ENCODE results near the gene TMEFF2. TPM values are rescaled to one million over a fixed set of nuclear protein-coding genes. Genes with fewer than 3 reads are reported as not detected.
"Not testable (repeated sequence)": the region's sequence is repeated elsewhere in the genome, so short reads cannot be mapped to it uniquely, and the experiment has no call there.

TMEFF2 gene
- total and polyA plus RNA-seq, 10 donors, result not detected

DNA sequence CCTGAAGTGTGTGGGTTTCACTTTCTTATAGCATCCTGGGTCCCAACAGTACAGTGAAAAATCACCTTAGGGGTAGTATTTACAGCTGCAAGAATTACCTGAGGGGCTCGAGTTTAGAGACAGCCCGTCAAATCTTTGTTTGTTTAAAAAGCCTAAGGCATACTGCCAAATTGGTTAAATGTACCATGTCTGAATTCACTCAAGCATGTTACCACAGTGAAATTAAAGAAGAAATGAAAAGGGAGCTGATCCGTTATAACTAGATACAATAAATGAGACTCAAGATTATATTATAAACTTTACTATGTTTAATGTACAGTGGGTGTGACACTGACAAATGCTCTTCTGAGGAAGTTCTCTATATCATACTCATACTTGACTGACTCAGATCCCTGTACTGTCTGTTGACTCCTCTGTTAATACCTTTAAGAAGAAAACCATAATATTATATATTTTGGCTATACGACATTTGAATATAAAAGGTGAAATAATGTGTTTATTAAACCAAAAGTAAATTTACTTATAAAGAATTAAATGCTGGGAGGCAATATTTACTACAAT is 107.3 kb downstream of the TMEFF2 start:
- no peaks in the 10 kb centered on the region for H3K9me3 ChIP-seq
- 34 to 57% (median 43%) methylated on average over 4 of the region's 4 CpGs for WGBS, 5 donors
- TF ChIP-seq, protein P1, sequence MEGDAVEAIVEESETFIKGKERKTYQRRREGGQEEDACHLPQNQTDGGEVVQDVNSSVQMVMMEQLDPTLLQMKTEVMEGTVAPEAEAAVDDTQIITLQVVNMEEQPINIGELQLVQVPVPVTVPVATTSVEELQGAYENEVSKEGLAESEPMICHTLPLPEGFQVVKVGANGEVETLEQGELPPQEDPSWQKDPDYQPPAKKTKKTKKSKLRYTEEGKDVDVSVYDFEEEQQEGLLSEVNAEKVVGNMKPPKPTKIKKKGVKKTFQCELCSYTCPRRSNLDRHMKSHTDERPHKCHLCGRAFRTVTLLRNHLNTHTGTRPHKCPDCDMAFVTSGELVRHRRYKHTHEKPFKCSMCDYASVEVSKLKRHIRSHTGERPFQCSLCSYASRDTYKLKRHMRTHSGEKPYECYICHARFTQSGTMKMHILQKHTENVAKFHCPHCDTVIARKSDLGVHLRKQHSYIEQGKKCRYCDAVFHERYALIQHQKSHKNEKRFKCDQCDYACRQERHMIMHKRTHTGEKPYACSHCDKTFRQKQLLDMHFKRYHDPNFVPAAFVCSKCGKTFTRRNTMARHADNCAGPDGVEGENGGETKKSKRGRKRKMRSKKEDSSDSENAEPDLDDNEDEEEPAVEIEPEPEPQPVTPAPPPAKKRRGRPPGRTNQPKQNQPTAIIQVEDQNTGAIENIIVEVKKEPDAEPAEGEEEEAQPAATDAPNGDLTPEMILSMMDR (IDR thresholded peaks at IDR 0.05 in 8 of 11, conservative IDR thresholded peaks at IDR 0.05 in 3 of 11), result no peak
- TF ChIP-seq POLR2AphosphoS5 (IDR thresholded peaks at IDR 0.05), result no peak
- no peak for TF ChIP-seq POLR2A (IDR thresholded peaks at IDR 0.05)
- no peaks in the 10 kb centered on the region for H3K36me3 ChIP-seq
- no peak for DNase-seq
- H3K4me1 ChIP-seq, result no peaks in the 10 kb centered on the region
- intact Hi-C loops (cut with DNase I; ENCODE audit: low total_unique reads), result no loop called here
- no peak overlapping the region for H3K27ac ChIP-seq
- H3K27me3 ChIP-seq (replicated peaks in 1 of 7), result no peaks in the 10 kb centered on the region
- H3K4me3 ChIP-seq, result no peak overlapping the region

DNA sequence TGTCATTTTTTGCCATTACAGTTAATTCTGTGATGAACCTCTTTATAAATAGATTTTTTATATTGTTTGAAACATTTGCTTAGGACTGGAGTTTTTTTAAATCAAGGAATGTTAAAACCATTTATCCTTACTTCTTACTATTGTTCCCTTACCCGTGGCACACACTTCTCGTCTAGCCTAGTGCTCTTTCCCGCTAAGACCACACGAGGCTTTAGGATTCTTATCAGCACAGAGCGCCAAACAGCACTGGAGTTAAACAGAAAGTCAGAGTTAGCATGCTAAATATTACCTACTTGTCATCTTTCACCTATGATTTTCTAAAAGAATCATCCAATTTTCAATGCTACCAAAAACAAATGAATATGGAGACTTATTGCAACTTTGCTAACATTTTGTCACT is 112.6 kb downstream of the TMEFF2 start:
- Histone ChIP-seq H3K4me1 (no peaks in the 10 kb centered on the region), H3K27ac (no peak overlapping the region), H3K9me3 (peaks cover 0 to 4% (median 0%) of the 10 kb centered on the region in 8 donors), H3K4me3 (no peak overlapping the region), H3K27me3 (replicated peaks in 1 of 7) (no peaks in the 10 kb centered on the region), H3K36me3 (no peaks in the 10 kb centered on the region)
- WGBS, 5 donors, result 70 to 95% (median 78%) methylated on average over 5 of the region's 5 CpGs
- intact Hi-C loops (cut with DNase I; ENCODE audit: low total_unique reads), result no loop called here
- DNase-seq, result no peak
- no peak for TF ChIP-seq POLR2A (IDR thresholded peaks at IDR 0.05)
- TF ChIP-seq, protein P1 (IDR thresholded peaks at IDR 0.05 in 8 of 11, conservative IDR thresholded peaks at IDR 0.05 in 3 of 11), result no peak
- TF ChIP-seq POLR2AphosphoS5 (IDR thresholded peaks at IDR 0.05), result no peak

DNA sequence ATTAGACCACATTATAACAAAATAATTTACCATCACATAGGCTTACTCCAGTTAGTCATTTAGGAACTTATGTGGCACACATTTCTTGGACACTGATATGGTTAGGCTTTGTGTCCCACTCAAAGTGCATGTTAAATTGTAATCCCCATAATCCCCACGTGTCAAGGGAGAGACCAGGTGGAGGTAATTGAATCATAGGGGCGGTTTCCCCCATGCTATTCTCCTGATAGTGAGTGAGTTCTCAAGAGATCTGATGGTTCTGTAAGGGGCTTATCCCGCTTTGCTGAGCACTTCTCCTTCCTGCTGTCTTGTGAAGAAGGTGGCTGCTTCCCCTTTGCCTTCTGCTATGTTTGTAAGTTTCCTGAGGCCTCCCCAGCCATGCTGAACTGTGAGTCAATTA is 114.6 kb downstream of the TMEFF2 start:
- DNase-seq; H3K4me1 ChIP-seq; H3K4me3 ChIP-seq; H3K36me3 ChIP-seq; intact Hi-C loops (cut with DNase I; ENCODE audit: low total_unique reads); H3K27ac ChIP-seq; H3K9me3 ChIP-seq; H3K27me3 ChIP-seq (replicated peaks in 1 of 7): not testable (repeated sequence)
- WGBS, 5 donors, result 80 to 93% (median 88%) methylated on average over 3 of the region's 3 CpGs

DNA sequence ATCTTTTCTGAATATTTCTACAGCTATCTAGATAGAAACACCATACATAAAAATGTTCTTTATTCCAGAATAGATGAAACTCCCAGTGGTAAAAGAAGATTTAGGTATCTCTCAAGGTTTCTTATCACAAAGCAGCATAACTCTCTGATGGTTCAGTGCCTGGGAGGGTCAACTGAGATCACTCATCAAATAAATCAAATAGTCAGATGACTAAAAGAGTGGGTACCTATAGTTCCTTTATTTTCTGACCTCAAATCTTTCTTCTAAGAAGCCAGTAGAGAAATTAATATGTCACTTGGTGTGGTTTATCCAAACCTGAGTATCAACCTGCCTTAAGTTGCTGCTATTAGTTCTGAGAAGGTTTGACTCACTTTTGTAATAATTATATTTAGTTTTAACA is 120.9 kb downstream of the TMEFF2 start:
- no peaks in the 10 kb centered on the region for H3K36me3 ChIP-seq
- H3K27me3 ChIP-seq (replicated peaks in 1 of 7), result no peaks in the 10 kb centered on the region
- H3K9me3 ChIP-seq, result no peaks in the 10 kb centered on the region
- TF ChIP-seq POLR2A (IDR thresholded peaks at IDR 0.05) (no peak), POLR2AphosphoS5 (IDR thresholded peaks at IDR 0.05) (no peak)
- TF ChIP-seq, protein P1 (IDR thresholded peaks at IDR 0.05 in 8 of 11, conservative IDR thresholded peaks at IDR 0.05 in 3 of 11), result no peak
- no peak for DNase-seq
- intact Hi-C loops (cut with DNase I; ENCODE audit: low total_unique reads), result no loop called here
- no peak overlapping the region for H3K27ac ChIP-seq
- no peak overlapping the region for H3K4me3 ChIP-seq
- peaks cover 0 to 17% (median 0%) of the 10 kb centered on the region in 6 donors for H3K4me1 ChIP-seq

DNA sequence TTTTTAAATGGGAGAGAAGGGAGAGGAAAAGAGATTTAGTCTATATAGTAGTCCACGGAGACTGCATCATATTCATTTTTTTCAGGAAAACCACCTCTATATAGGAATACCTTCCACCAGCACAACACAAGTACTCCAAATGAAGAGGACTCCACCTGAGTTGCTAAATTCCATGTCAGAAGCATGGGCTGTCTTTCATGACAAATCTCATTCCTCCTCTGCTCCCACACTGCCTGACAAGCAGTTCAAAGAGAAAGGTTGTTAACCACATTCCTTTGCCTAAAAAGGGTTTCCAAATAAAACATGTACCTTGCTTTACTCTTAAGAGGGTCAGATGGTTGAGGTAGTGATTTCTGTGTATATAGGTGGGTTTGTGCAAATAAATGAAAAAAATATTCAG is 122.0 kb downstream of the TMEFF2 start:
- WGBS, 5 donors, result 19 to 38% (median 23%) methylated on average over 1 of the region's 1 CpG
- peak overlapping the region in 2 of 8 donors; percentile 1 to 35 for H3K27ac ChIP-seq
- H3K27me3 ChIP-seq (replicated peaks in 1 of 7), result no peaks in the 10 kb centered on the region
- no peak for DNase-seq
- H3K4me1 ChIP-seq, result peaks cover 0 to 17% (median 0%) of the 10 kb centered on the region in 6 donors
- no peaks in the 10 kb centered on the region for H3K9me3 ChIP-seq
- H3K36me3 ChIP-seq, result no peaks in the 10 kb centered on the region
- H3K4me3 ChIP-seq, result peak overlapping the region in 1 of 8 donors; percentile 9
- intact Hi-C loops (cut with DNase I; ENCODE audit: low total_unique reads), result no loop called here
- TF ChIP-seq, protein P1 (IDR thresholded peaks at IDR 0.05 in 8 of 11, conservative IDR thresholded peaks at IDR 0.05 in 3 of 11), result no peak

Data from spleen (tissue), 11 donors.